GM18868 (cell line): Measurements from ENCODE around the gene GRAMD1A.

ENCODE experiments used
- ATAC-seq: cut with Tn5 transposase; IDR thresholded peaks from one replicate; pipeline ENCODE4 v1.9.1; 2021; ENCODE audit warnings: mild to moderate bottlenecking, moderate library complexity; ENCODE audit not compliant: unreplicated experiment

The GRAMD1A gene

DNA sequence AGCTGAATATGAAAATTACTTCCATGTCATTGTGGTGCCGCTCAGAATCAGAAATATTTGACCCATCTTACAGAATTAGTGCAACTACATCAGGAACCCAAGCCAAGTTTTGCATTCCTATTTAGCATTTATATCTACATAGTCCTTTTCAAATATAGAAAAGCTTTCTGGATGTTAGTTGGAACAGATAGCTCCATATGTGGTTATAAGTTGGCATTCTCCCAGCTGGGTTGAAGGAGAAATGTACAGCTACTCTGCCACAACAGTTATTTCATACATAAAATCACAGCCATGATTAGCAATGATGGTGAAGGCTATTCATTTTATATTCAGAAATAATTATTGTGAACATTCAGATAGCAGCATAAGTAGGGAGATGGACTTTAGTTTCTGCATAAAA is 69.6 kb downstream of the GRAMD1A start:
- ATAC-seq: no peak

GRCh38 chr19:35070471-35070870 is 70.3 kb downstream of the GRAMD1A start:
- ATAC-seq: no peak

DNA sequence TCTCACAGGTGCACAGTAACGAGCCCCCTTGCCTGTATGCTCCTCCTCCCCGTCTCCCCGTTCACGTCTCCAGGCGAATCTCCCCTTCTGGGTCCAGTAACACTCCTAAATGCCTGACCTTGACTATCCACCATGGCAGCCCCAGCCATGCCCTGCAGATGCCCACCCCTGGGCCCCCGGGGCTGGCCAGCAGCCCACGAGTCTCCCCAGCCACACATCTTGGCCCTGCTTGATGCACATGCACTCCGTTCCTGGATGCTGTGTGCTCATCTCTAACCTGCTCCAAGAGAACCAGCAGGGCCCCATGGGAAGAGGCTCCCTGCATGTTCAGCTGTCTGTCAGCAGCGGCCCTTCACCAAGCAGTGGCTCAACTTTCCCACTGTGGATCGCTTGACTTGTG is 73.4 kb downstream of the GRAMD1A start:
- ATAC-seq: no peak

DNA sequence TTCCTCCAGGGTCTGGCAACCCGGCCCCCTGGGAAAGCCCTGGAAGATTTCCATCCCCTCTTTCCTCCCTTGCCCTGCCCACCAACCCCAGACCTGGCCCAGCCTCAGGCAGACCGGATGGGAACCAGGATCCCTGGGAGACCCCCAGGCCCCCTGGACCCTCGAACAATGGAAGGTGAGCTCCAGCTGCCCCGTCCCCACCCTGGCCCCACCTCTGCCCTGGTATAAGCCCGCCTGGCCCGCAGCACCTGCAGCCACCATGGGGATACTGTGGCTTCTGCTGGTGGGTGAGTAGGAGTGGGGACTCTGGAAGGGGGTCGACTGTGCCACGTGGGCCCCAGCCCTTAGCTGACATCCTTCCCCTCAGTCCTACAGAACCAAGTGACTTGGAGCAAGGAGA is 73.8 kb downstream of the GRAMD1A start:
- ATAC-seq: no peak

GRCh38 chr19:35074426-35075201 is 74.5 kb downstream of the GRAMD1A start:
- ATAC-seq: no peak

GRCh38 chr19:35075202-35076025 is 75.3 kb downstream of the GRAMD1A start:
- ATAC-seq: no peak

- no peak for ATAC-seq
Measured at GRCh38 chr19:35076026-35076370, 75.9 kb downstream of the GRAMD1A start.
